ENCODE results near the gene PRG3. TPM values are rescaled to one million over a fixed set of nuclear protein-coding genes. Genes with fewer than 3 reads are reported as not detected.

Gene PRG3
- total RNA-seq, 1 donor from 2014 or later: not detected

GRCh38 chr11:57330029-57330428 lies 50.9 kb downstream of the PRG3 start:
- no peak for FAIRE-seq
- no peak for DNase-seq (ENCODE audit: low read depth)
- H3K36me3 ChIP-seq (ENCODE audit: control insufficient read depth, insufficient read depth, low read length): peaks cover 41% of the 10 kb centered on the region
- H3K4me3 ChIP-seq (ENCODE audit: low read depth, low read length): no peak overlapping the region
- H3K27me3 ChIP-seq (ENCODE audit: control insufficient read depth, insufficient read depth, low read length): no peaks in the 10 kb centered on the region
- no peak for TF ChIP-seq CTCF (IDR thresholded peaks at IDR 0.05; ENCODE audit: insufficient read depth, low read length, severe bottlenecking)

GRCh38 chr11:57327721-57328120 lies 53.2 kb downstream of the PRG3 start:
- Histone ChIP-seq H3K36me3 (ENCODE audit: control insufficient read depth, insufficient read depth, low read length) (peaks cover 41% of the 10 kb centered on the region), H3K27me3 (ENCODE audit: control insufficient read depth, insufficient read depth, low read length) (no peaks in the 10 kb centered on the region), H3K4me3 (ENCODE audit: low read depth, low read length) (no peak overlapping the region)
- FAIRE-seq: no peak
- DNase-seq (ENCODE audit: low read depth): no peak
- no peak for TF ChIP-seq CTCF (IDR thresholded peaks at IDR 0.05; ENCODE audit: insufficient read depth, low read length, severe bottlenecking)

Other genes with a start within 250 kb of the PRG3 start
- not detected in 2 replicates for gene LRRC55, start 199.2 kb downstream of the PRG3 start, total RNA-seq
- not detected in 2 replicates for gene APLNR, start 143.9 kb downstream of the PRG3 start, total RNA-seq
- 67.9 and 160 TPM in 2 replicates for gene TNKS1BP1, start 56.2 kb downstream of the PRG3 start, total RNA-seq
- 96.6 and 100 TPM in 2 replicates for gene SSRP1, start 45.3 kb downstream of the PRG3 start, total RNA-seq
- gene P2RX3, start 42.8 kb downstream of the PRG3 start, total RNA-seq: not detected in 2 replicates
- under 0.01 TPM in 1 of 2 replicates, not detected in the other for gene PRG2, start 9.5 kb upstream of the PRG3 start, total RNA-seq
- gene SLC43A3, start 46.0 kb upstream of the PRG3 start, total RNA-seq: 1.8 and 3.2 TPM in 2 replicates
- gene RTN4RL2, start 79.4 kb upstream of the PRG3 start, total RNA-seq: not detected in 2 replicates
- 1.0 and 1.3 TPM in 2 replicates for gene SLC43A1, start 134.6 kb upstream of the PRG3 start, total RNA-seq
- 71.2 and 86.9 TPM in 2 replicates for gene TIMM10, start 149.6 kb upstream of the PRG3 start, total RNA-seq
- not detected in 2 replicates for gene SMTNL1, start 156.4 kb upstream of the PRG3 start, total RNA-seq
- 7.4 and 13.6 TPM in 2 replicates for gene UBE2L6, start 186.5 kb upstream of the PRG3 start, total RNA-seq
- gene SERPING1, start 216.5 kb upstream of the PRG3 start, total RNA-seq: 1.3 and 2.0 TPM in 2 replicates